Esophagus squamous epithelium (tissue), 5 donors: ENCODE results near the gene IQCC. TPM values are rescaled to one million over a fixed set of nuclear protein-coding genes. Genes with fewer than 3 reads are reported as not detected.
A peak's percentile ranks its signal among the peaks of the same experiment; 100 is the strongest.

Experiments used
- DNase-seq: peaks from one replicate; lab custom pipeline; 2025; lab: John Stamatoyannopoulos, UW
- H3K27ac ChIP-seq, 4 donors: fragments of 200-600 bp; sonication (generic); one replicate each; pipeline ENCODE4 v1.5.1; 2016 to 2019; ENCODE audit warnings: mild to moderate bottlenecking in 1 of 4
- H3K27me3 ChIP-seq, 4 donors: fragments of 200-600 bp; sonication (generic); 1 replicate in 3 of 4; 2 replicates in 1 of 4; pipeline versions ENCODE4 v1.5.1 to v1.6.0; 2017 to 2021; ENCODE audit warnings: antibody characterized with exemption in 1 of 4
- H3K36me3 ChIP-seq, 3 donors: fragments of 200-600 bp; sonication (generic); one replicate each; pipeline ENCODE4 v1.5.1; 2016 to 2019
- H3K4me1 ChIP-seq, 3 donors: fragments of 200-600 bp; sonication (generic); one replicate each; pipeline ENCODE4 v1.5.1; 2017 to 2019
- H3K4me3 ChIP-seq, 4 donors: fragments of 200-600 bp; sonication (generic); 1 replicate in 3 of 4; 2 replicates in 1 of 4; pipeline ENCODE4 v1.5.1; 2016 to 2019; ENCODE audit warnings: mild to moderate bottlenecking in 2 of 4, moderate library complexity in 1 of 4
- H3K9me3 ChIP-seq, 3 donors: fragments of 200-600 bp; sonication (generic); one replicate each; pipeline ENCODE4 v1.5.1; 2016 to 2019
- CTCF ChIP-seq, 6 experiments: fragments of 450-650 bp in 4 of 6; fragments of 200-600 bp in 2 of 6; sonication (generic) in 2 of 6; IDR thresholded peaks; one replicate each; pipeline ENCODE4 v1.5.1; 2016 to 2019; ENCODE audit warnings: antibody characterized with exemption in 6 of 6, mild to moderate bottlenecking in 4 of 6, moderate library complexity in 4 of 6
- POLR2A ChIP-seq, 4 donors: fragments of 450-650 bp; IDR thresholded peaks; one replicate each; pipeline ENCODE4 v1.6.1; 2017; ENCODE audit warnings: antibody characterized with exemption in 4 of 4, mild to moderate bottlenecking in 4 of 4, moderate library complexity in 3 of 4
- WGBS, 2 donors: methylation state at CpG; one replicate each; pipeline ENCODE4 v1.1.5; 2018; 5-methylcytosine and 5-hydroxymethylcytosine counted together
- intact Hi-C: fragments of 100-400 bp; cut with DNase I; formaldehyde crosslinking; loops from one replicate; pipeline ENCODE4 v1.15.0; 2022
- total RNA-seq, 4 donors: library from RNA; depleted of rRNA; stranded (reverse); fragments of >200 nt; gene quantifications; one replicate each; pipeline ENCODE4 v1.1.0, GENCODE V29; 2016
- donor health status: DM: yes; HTN: yes; CAD: no.

The IQCC gene
- total RNA-seq, 4 donors from 2014 or later = 0.66 to 2.0 (median 1.1) TPM

- TF ChIP-seq CTCF (IDR thresholded peaks at IDR 0.05) (peak in 4 of 6 experiments; percentile 16 to 25 (median 19)), POLR2A (IDR thresholded peaks at IDR 0.05) (peak in 1 of 4 donors; percentile 63)
- Histone ChIP-seq H3K27ac (peak overlapping the region; percentile 58 to 91 (median 84)), H3K9me3 (no peaks in the 10 kb centered on the region), H3K4me3 (peak overlapping the region; percentile 48 to 77 (median 68)), H3K36me3 (no peaks in the 10 kb centered on the region), H3K4me1 (peaks cover 5 to 52% (median 18%) of the 10 kb centered on the region in 3 donors), H3K27me3 (no peaks in the 10 kb centered on the region)
- 3% methylated on average over 11 to 44 of the region's 62 CpGs for WGBS, 2 donors
- DNase-seq = no peak
- intact Hi-C loops = no loop called here
These were observed 34.9 kb downstream of the IQCC start for GRCh38 chr1:32240140-32240951.

DNA sequence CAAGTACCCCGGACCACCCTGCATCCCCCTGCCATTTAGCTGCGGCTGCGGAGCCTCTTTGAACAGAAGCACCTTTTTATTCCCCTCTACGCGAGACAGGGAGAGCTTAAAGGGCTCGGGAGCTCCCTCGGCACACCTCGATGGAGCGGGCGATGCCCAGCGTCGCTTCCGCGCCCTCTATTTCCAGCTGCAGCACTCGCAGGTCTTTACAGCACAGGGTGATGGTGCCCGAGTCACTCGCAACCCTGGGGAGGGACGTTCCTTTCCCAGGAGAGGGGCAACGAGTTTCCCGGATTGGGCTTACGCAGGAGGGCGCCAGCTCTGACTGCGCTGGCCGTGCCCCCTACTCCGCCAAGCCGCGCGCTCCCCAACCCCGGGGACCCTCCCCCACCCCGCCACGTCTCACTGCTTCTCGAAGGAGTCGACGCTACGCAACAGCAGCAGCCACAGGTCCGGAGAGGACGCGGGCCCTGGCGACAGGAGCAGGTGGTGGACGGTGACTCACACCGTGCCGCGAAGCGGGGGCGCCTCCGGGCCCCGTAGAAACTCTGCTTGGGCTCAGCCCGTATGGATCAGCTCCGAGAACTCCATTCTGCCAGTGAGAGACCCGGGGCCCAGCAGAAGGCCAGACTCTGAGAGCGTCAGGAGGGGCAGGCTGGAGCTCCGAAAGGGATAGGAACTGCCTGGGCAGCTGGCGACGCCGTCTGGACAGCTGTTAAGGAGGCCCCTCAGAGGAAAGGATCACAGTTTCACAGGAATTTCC lies 35.7 kb downstream of the IQCC start:
- intact Hi-C loops = no loop called here
- TF ChIP-seq POLR2A (IDR thresholded peaks at IDR 0.05) (no peak), CTCF (IDR thresholded peaks at IDR 0.05) (no peak)
- 0 to 4% methylated on average over 3 to 5 of the region's 55 CpGs for WGBS, 2 donors

DNA sequence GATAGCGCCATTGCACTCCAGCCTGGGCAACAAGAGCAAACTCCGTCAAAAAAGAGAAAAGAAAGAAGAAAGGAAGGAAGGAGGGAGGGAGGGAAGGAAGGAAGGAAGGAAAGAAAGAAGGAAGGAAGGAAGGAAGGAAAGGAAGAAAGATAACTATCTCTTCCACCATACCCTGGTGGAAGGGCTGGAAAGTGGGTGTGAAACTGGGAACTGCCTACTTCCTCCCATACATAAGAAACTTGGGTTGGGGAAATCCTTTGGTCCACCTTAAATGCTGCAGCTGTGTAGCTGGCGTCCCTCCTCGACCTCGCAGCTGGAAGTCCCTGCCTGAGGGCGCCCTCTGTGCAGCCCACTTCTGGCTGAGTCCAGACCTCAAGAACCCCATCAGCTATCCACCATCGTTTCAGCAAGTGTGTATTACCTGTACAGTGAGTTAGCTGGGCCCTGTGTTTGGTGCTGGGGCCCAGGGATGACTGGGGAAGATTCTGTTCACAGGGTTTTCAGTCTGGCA lies 36.9 kb downstream of the IQCC start:
- H3K9me3 ChIP-seq = no peaks in the 10 kb centered on the region
- H3K36me3 ChIP-seq = no peaks in the 10 kb centered on the region
- no peak for TF ChIP-seq CTCF (IDR thresholded peaks at IDR 0.05)
- TF ChIP-seq POLR2A (IDR thresholded peaks at IDR 0.05) = no peak
- peaks cover 5 to 60% (median 23%) of the 10 kb centered on the region in 3 donors for H3K4me1 ChIP-seq
- WGBS, 2 donors = 6 to 24% methylated on average over 3 to 7 of the region's 7 CpGs
- H3K27me3 ChIP-seq = no peaks in the 10 kb centered on the region
- no peak for DNase-seq
- intact Hi-C loops = no loop called here
- H3K4me3 ChIP-seq = peak overlapping the region in 1 of 4 donors; percentile 45
- peak overlapping the region in 3 of 4 donors; percentile 21 to 47 (median 34) for H3K27ac ChIP-seq

More for the DNA sequence above, 35.7 kb downstream of the IQCC start:
- no peaks in the 10 kb centered on the region for H3K27me3 ChIP-seq
- peak overlapping the region; percentile 48 to 77 (median 68) for H3K4me3 ChIP-seq
- H3K4me1 ChIP-seq = peaks cover 5 to 53% (median 13%) of the 10 kb centered on the region in 3 donors
- no peaks in the 10 kb centered on the region for H3K36me3 ChIP-seq
- no peaks in the 10 kb centered on the region for H3K9me3 ChIP-seq
- peak overlapping the region; percentile 58 to 91 (median 84) for H3K27ac ChIP-seq
- no peak for DNase-seq

- H3K27me3 ChIP-seq = no peaks in the 10 kb centered on the region
- intact Hi-C loops = no loop called here
- peaks cover 8 to 74% (median 39%) of the 10 kb centered on the region in 3 donors for H3K4me1 ChIP-seq
- TF ChIP-seq POLR2A (IDR thresholded peaks at IDR 0.05) (no peak), CTCF (IDR thresholded peaks at IDR 0.05) (no peak)
- no peaks in the 10 kb centered on the region for H3K9me3 ChIP-seq
- H3K36me3 ChIP-seq = no peaks in the 10 kb centered on the region
- peak within 1 kb of the TSS in 1 of 4 donors; percentile 37 for H3K4me3 ChIP-seq
- H3K27ac ChIP-seq = peak within 1 kb of the TSS; percentile 5 to 83 (median 64)
- no peak for DNase-seq
- WGBS, 2 donors = 20 to 34% methylated on average over 2 to 3 of the region's 3 CpGs
These were observed 41.4 kb downstream of the IQCC start, which contains the start of gene FAM167B for GRCh38 chr1:32246888-32247273. TSS of gene FAM167B (plus strand) at chr1:32247222. CDS start at chr1:32247422, 200 bp downstream.
